NCI-H146 treated with DMSO at 0.1 percent for 48 hours (cell line): ENCODE data around the gene MILR1.
"Not testable (repeated sequence)": the region's sequence is repeated elsewhere in the genome, so short reads cannot be mapped to it uniquely, and the experiment has no call there.

Experiments
- DNase-seq: peaks from one replicate; lab custom pipeline; 2025; ENCODE audit not compliant: unreplicated experiment; lab: John Stamatoyannopoulos, UW

The MILR1 gene

GRCh38 chr17:64426596-64426995 lies 22.3 kb upstream of the MILR1 start:
- DNase-seq, result no peak

- no peak for DNase-seq
Measured at GRCh38 chr17:64428406-64428805, 20.5 kb upstream of the MILR1 start.

DNA sequence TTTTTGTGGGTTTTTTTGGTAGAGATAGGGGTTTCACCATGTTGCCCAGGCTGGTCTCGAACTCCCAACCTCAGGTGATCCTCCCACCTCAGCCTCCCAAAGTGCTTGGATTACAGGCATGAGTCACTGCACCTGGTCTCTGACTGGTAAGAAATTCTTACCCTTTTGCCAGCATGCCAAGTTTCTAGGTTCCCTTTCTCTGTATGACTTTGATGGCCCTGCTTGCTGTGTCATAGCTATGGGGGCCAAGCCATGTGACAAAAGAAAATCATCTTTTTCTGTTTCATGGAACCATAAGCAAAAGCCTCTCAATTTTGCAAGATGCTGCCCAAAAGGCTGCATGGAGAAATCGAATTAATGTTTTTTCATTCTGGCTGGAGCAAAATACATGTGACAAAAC lies 18.9 kb upstream of the MILR1 start:
- DNase-seq, result not testable (repeated sequence)

GRCh38 chr17:64431534-64431933 lies 17.4 kb upstream of the MILR1 start:
- DNase-seq, result no peak

GRCh38 chr17:64437944-64438525 lies 10.9 kb upstream of the MILR1 start:
- no peak for DNase-seq

DNA sequence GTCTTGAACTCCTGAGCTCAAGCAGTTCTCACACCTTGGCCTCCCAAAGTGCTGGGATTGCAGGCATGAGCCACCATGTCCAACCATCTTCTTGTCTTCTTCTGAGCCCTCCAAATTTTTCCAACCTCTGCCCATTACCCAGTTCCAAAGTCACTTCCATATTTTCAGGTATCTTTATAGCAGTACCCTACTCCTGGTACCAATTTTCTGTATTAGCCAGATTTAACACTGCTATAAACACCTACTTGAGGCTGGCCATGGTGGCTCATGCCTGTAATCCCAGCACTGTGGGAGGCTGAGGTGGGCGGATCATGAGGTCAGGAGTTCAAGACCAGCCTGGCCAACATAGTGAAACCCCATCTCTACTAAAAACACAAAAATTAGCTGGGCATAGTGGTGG lies 9.4 kb upstream of the MILR1 start:
- DNase-seq, result not testable (repeated sequence)

DNA sequence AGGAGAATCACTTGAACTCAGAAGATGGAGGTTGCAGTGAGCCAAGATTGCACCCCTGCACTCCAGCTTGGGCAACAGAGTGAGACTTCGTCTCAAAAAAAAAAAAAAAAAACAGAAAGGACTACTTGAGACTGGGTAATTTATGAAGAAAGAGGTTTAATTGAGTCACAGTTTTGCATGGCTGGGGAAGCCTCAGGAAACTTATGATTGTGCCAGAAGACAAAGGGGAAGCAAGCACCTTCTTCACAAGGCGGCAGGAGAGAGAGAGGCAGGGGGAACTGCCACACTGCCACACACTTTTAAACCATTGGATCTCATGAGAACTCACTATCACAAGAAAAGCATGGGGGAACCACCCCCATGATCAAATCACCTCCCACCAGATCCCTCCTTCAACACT lies 9.0 kb upstream of the MILR1 start:
- DNase-seq, result no peak

GRCh38 chr17:64441772-64442540 lies 7.0 kb upstream of the MILR1 start:
- no peak for DNase-seq

DNA sequence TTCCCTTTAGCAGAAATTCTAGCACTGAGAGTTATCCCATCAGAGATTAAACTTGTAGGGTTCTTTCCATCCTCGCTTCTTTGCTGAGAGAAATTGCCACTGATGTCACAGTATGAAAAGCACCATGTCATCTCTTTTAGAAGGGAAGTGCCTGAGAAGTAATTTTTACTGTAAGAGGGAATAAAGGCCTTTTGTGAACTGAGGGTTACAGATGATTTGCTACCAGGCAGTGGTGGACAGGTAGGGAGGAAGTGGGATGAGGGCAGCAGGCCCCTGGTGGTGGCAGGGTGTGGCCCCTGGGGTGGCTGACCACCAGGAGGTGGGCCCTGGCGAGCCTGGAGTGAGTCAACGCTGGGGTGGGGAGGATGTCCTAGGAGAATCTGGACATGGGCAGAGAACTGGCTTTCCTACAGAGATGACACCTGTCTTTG lies 6.4 kb upstream of the MILR1 start:
- no peak for DNase-seq

- DNase-seq, result no peak
Measured at GRCh38 chr17:64443086-64443760, 5.7 kb upstream of the MILR1 start.

DNA sequence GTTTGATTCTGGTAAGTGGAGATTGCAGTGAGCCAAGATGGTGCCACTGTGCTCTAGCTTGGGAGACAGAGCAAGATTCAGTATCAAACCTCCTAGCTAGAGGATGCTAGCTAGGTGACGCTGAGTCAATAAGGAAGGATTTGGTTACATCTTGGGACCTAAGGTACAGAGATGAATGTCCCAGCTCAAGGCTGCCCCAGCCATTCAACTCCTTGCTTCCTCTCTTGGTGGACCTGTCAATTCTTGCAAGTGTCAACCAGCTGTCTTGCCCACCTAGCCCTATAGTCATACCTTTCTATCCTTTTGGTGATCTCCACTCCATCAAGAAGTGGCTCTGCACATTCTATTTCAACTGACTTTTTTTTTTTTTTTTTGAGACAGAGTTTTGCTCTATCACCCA lies 1.4 kb upstream of the MILR1 start:
- no peak for DNase-seq

- no peak for DNase-seq
Measured at GRCh38 chr17:64449545-64449944, 630 bp downstream of the MILR1 start.

DNA sequence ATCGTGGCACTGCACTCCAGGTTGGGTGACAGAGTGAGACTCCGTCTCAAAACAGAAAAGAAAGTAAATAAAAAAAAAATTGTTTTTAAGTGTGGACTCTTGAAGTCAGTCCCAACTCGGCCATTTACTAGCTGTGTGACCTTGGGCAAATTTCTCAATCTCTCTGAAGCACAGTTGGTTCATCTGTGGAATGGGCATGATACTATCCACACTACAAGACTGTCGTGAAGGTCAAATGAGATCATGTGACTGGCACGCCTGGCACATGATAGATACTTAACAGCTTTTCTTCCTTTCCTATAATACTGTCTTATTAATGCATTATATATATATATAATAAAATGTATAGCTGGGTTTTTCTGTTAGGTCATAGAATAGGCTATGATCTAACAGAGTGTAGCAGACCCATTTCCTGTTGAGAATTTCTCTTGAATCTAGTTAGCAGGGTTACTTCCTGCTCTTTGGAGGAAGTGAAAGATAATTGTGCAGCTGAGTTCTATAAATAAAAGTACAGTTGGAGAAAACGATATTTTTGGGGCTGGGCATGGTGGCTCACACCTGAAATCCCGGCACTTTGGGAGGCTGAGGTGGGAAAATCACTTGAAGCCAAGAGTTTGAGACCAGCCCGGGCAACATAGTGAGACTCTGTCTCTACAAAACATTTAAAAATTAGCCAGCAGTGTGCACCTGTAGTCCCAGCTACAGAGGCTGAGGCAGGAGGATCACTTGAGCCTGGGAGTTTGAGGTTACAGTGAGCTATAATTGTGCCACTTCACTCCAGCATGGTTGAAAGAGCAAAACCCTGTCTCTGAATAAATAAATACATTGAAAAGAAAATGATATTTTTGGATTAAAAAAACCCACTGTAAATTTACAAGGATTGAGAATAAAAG lies 7.3 kb downstream of the MILR1 start:
- DNase-seq, result no peak

- DNase-seq, result no peak
Measured at GRCh38 chr17:64457156-64457555, 8.2 kb downstream of the MILR1 start.

DNA sequence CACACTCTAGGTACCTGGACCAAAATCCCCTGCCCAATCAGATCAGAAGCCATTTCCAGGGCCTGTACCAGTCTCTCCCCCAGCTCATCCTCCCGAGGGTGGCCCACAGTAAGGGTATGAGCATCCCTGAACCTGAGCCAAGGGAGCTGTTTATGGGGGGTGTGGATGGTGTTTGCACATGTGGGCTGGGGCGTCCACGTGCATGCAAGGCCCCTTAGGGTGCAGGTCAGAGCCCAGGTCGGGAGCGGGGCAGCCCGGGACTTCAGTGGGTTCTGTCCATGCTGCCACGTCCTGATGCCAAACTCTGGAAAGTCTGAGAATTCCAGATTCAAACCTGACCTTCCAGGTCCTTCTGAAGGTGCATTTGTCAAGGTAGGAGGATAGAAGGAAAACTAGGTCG lies 9.8 kb downstream of the MILR1 start:
- no peak for DNase-seq

GRCh38 chr17:64459284-64459747 lies 10.4 kb downstream of the MILR1 start:
- no peak for DNase-seq

DNA sequence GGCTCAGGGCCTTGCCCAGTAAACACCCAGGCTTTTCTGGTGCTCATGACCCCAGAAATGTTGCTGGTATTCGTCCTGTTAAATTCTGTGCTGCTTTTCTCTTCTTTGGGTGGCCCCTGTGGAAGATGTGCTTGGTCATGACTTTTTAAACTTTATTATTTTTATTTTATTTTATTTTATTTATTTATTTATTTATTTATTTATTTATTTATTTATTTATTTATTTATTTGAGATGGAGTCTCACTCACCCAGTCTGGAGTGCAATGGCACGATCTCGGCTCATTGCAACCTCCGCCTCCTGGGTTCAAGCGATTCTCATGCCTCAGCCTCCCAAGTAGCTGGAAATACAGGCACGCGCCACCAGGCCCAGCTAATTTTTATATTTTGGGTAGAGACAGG lies 10.9 kb downstream of the MILR1 start:
- DNase-seq, result not testable (repeated sequence)

DNA sequence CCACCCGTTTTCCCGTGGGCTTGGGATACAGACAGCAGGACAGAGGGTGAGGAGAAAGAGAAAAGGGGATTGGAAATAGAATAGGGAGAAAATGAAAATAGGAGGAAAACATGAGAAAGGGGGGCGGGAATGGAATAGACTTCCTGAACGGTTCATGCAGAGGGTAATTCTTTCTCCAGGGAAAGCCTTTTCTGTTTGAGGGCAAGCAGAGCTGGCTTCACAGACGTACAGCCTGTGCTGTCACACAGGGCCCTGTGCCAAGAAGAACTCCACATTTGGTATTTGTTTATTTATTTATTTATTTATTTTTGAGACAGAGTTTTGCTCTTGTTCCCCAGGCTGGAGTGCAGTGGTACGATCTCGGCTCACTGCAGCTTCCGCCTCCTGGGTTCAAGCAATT lies 12.0 kb downstream of the MILR1 start:
- no peak for DNase-seq

DNA sequence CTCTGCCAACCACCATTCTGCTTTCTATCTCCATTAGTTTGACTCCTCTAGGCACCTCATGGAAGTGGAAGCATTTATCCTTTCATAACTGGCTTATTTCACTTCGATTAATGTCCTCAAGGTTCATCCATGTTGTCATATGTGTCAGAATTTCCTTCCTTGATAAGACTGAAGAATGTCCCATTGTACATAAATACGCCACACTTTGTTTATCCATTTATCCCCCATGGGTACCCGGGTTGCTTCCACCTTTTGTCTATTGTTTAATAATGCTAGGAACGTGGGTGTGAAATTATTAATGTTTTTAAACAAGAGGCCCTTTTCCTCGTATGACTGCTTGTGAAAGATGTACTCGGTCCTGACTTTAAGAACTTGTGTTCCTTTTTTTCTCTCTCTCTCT lies 12.9 kb downstream of the MILR1 start:
- DNase-seq, result no peak

- no peak for DNase-seq
Measured at GRCh38 chr17:64466019-64466735, 17.3 kb downstream of the MILR1 start.

DNA sequence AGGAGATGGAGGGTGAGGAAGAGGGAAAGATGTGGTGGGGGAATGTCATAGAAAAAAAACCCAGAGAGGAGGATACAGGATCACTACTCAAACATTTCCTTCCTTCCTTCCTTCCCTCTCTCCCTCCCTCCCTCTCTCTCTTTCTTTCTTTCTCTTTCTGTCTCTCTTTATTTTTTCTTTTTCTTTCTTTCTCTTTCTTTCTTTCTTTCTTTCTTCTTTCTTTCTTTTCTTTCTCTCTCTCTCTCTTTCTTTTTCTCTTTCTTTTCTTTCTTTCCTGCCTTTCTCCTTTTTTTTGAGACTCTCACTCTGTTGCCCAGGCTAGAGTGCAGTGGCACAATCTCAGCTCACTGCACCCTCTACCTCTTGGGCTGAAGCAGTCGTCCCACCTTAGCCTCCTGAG lies 17.9 kb downstream of the MILR1 start:
- DNase-seq, result not testable (repeated sequence)
